ENCODE data around the gene HDAC9.

GRCh38 chr7:18573410-18574234 lies 78.1 kb downstream of the HDAC9 start:
- TF ChIP-seq CTCF (IDR thresholded peaks at IDR 0.05; ENCODE audit: poor library complexity) (no peak), EZH2phosphoT487 (IDR thresholded peaks at IDR 0.05; ENCODE audit: low read depth, severe bottlenecking, unreplicated experiment) (no peak), EZH2 (IDR thresholded peaks at IDR 0.05; ENCODE audit: borderline replicate concordance) (no peak)

All from hepatocyte (in vitro differentiated cells).